ENCODE results near the gene OR2F2.

OR2F2 gene

GRCh38 chr7:143983960-143984359 is 48.9 kb downstream of the OR2F2 start:
- TF ChIP-seq, protein P1, sequence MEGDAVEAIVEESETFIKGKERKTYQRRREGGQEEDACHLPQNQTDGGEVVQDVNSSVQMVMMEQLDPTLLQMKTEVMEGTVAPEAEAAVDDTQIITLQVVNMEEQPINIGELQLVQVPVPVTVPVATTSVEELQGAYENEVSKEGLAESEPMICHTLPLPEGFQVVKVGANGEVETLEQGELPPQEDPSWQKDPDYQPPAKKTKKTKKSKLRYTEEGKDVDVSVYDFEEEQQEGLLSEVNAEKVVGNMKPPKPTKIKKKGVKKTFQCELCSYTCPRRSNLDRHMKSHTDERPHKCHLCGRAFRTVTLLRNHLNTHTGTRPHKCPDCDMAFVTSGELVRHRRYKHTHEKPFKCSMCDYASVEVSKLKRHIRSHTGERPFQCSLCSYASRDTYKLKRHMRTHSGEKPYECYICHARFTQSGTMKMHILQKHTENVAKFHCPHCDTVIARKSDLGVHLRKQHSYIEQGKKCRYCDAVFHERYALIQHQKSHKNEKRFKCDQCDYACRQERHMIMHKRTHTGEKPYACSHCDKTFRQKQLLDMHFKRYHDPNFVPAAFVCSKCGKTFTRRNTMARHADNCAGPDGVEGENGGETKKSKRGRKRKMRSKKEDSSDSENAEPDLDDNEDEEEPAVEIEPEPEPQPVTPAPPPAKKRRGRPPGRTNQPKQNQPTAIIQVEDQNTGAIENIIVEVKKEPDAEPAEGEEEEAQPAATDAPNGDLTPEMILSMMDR (IDR thresholded peaks at IDR 0.05; ENCODE audit: low read depth, low read length, missing control alignments): no peak
- DNase-seq (ENCODE audit: low read depth): no peak
- no peak overlapping the region for H3K4me3 ChIP-seq (ENCODE audit: low read depth, low read length)
